H9 (cell line): ENCODE results near the gene DCDC1. TPM values are rescaled to one million over a fixed set of nuclear protein-coding genes. Genes with fewer than 3 reads are reported as not detected.

ENCODE experiments used
- DNase-seq: peaks from one replicate; pipeline ENCODE4 v3.0.0-alpha.2; 2017
- H2AFZ ChIP-seq: one replicate; pipeline ENCODE4 v1.6.1; 2013; ENCODE audit warnings: mild to moderate bottlenecking, low read length, control low read depth, moderate library complexity
- H2AK5ac ChIP-seq: 2 replicates; pipeline ENCODE4 v1.6.1; 2013; ENCODE audit warnings: low read length, control low read depth, mixed read lengths; ENCODE audit not compliant: insufficient read length
- H2BK120ac ChIP-seq: one replicate; pipeline ENCODE4 v1.6.1; 2013; ENCODE audit warnings: low read depth, mild to moderate bottlenecking, low read length, control low read depth, inconsistent platforms; ENCODE audit not compliant: poor library complexity, severe bottlenecking
- H2BK12ac ChIP-seq: 2 replicates; pipeline ENCODE4 v1.6.1; 2013; ENCODE audit warnings: low read length, control low read depth, mixed read lengths, low read depth; ENCODE audit not compliant: insufficient read length
- H2BK15ac ChIP-seq: 2 replicates; pipeline ENCODE4 v1.6.1; 2013; ENCODE audit warnings: low read depth, low read length, control low read depth
- H2BK20ac ChIP-seq: one replicate; pipeline ENCODE4 v1.6.1; 2013; ENCODE audit warnings: low read depth, mild to moderate bottlenecking, low read length, control low read depth, inconsistent platforms; ENCODE audit not compliant: poor library complexity, severe bottlenecking
- H2BK5ac ChIP-seq: 2 replicates; pipeline ENCODE4 v1.6.1; 2013; ENCODE audit warnings: low read length, control low read depth, mixed read lengths; ENCODE audit not compliant: insufficient read length
- H3K14ac ChIP-seq: 2 replicates; pipeline ENCODE4 v1.6.1; 2013; ENCODE audit warnings: low read length, control low read depth; ENCODE audit not compliant: insufficient read depth
- H3K18ac ChIP-seq: 2 replicates; pipeline ENCODE4 v1.6.1; 2013; ENCODE audit warnings: low read depth, mild to moderate bottlenecking, mixed read lengths, low read length, control low read depth; ENCODE audit not compliant: insufficient read length
- H3K23ac ChIP-seq: 2 replicates; pipeline ENCODE4 v1.6.1; 2013; ENCODE audit warnings: low read length, control low read depth, mixed read lengths, low read depth; ENCODE audit not compliant: insufficient read length
- H3K23me2 ChIP-seq: 2 replicates; pipeline ENCODE4 v1.6.1; 2013; ENCODE audit warnings: low read depth, mild to moderate bottlenecking, mixed read lengths, low read length, control low read depth; ENCODE audit not compliant: insufficient read length, poor library complexity, severe bottlenecking
- H3K27ac ChIP-seq: 2 replicates; pipeline ENCODE4 v1.5.1; 2013; ENCODE audit warnings: low read length, control low read depth, mixed read lengths, low read depth; ENCODE audit not compliant: insufficient read length
- H3K27me3 ChIP-seq: 2 replicates; pipeline ENCODE4 v1.6.1; 2013; ENCODE audit warnings: low read length, control low read depth, inconsistent platforms; ENCODE audit not compliant: insufficient read depth
- H3K4ac ChIP-seq: 2 replicates; pipeline ENCODE4 v1.6.1; 2013; ENCODE audit warnings: low read depth, mild to moderate bottlenecking, control low read depth, inconsistent platforms, low read length, moderate library complexity
- H3K4me1 ChIP-seq: 2 replicates; pipeline ENCODE4 v1.6.1; 2013; ENCODE audit warnings: low read length, control low read depth, inconsistent platforms; ENCODE audit not compliant: insufficient read depth
- H3K4me2 ChIP-seq: 2 replicates; pipeline ENCODE4 v1.6.1; 2013; ENCODE audit warnings: low read length, control low read depth, mixed read lengths; ENCODE audit not compliant: insufficient read length, insufficient read depth
- H3K56ac ChIP-seq: 2 replicates; pipeline ENCODE4 v1.6.1; 2013; ENCODE audit warnings: low read depth, mild to moderate bottlenecking, mixed read lengths, low read length, control low read depth; ENCODE audit not compliant: insufficient read length
- H3K79me1 ChIP-seq: 2 replicates; pipeline ENCODE4 v1.6.1; 2013; ENCODE audit warnings: low read depth, mild to moderate bottlenecking, moderate library complexity, low read length, control low read depth, inconsistent platforms; ENCODE audit not compliant: insufficient read depth, poor library complexity, severe bottlenecking
- H3K79me2 ChIP-seq: 2 replicates; pipeline ENCODE4 v1.6.1; 2013; ENCODE audit warnings: low read length, control low read depth, inconsistent platforms; ENCODE audit not compliant: insufficient read depth
- H3K9ac ChIP-seq: 2 replicates; pipeline ENCODE4 v1.6.1; 2013; ENCODE audit warnings: low read length, control low read depth, mixed read lengths; ENCODE audit not compliant: insufficient read length; ENCODE audit errors: extremely low read depth
- H3K9me3 ChIP-seq: one replicate; pipeline ENCODE4 v1.6.1; 2013; ENCODE audit warnings: low read depth, low read length, inconsistent platforms; ENCODE audit not compliant: control insufficient read depth
- H3T11ph ChIP-seq: one replicate; pipeline ENCODE4 v1.6.1; 2013; ENCODE audit warnings: mild to moderate bottlenecking, low read length, control low read depth, inconsistent platforms
- H4K20me1 ChIP-seq: one replicate; pipeline ENCODE4 v1.6.1; 2013; ENCODE audit not compliant: control insufficient read depth, insufficient read length, insufficient read depth
- H4K5ac ChIP-seq: 2 replicates; pipeline ENCODE4 v1.6.1; 2013; ENCODE audit warnings: low read depth, mild to moderate bottlenecking, mixed read lengths, low read length, control low read depth; ENCODE audit not compliant: insufficient read length
- H4K8ac ChIP-seq: replicated peaks from 2 replicates; pipeline ENCODE4 v1.6.1; 2013; ENCODE audit warnings: low read length, control low read depth, mixed read lengths, low read depth; ENCODE audit not compliant: insufficient read length
- H4K91ac ChIP-seq: 2 replicates; pipeline ENCODE4 v1.6.1; 2013; ENCODE audit warnings: low read depth, mild to moderate bottlenecking, moderate library complexity, mixed read lengths, low read length, control low read depth; ENCODE audit not compliant: insufficient read length
- H3K27ac Mint-ChIP-seq, 3 experiments: 2 replicates in 2 of 3; 3 replicates in 1 of 3; pipeline ENCODE4 v1.8.0; 2020 to 2021; ENCODE audit warnings: mixed read lengths in 3 of 3, mild to moderate bottlenecking in 1 of 3, moderate library complexity in 1 of 3
- H3K27me3 Mint-ChIP-seq: 2 replicates; pipeline ENCODE4 v1.8.0; 2021; ENCODE audit warnings: low read depth, mild to moderate bottlenecking, moderate library complexity, mixed read lengths
- H3K36me3 Mint-ChIP-seq, 3 experiments: 2 replicates in 2 of 3; 3 replicates in 1 of 3; pipeline ENCODE4 v1.8.0; 2020 to 2021; ENCODE audit warnings: low read depth in 3 of 3, mixed read lengths in 3 of 3; ENCODE audit not compliant: insufficient read depth in 1 of 3
- H3K4me1 Mint-ChIP-seq, 2 experiments: 2 replicates each; pipeline ENCODE4 v1.8.0; 2020; ENCODE audit warnings: mixed read lengths in 2 of 2
- H3K4me3 Mint-ChIP-seq, 2 experiments: 2 replicates in 1 of 2; 3 replicates in 1 of 2; pipeline ENCODE4 v1.8.0; 2020 to 2021; ENCODE audit warnings: mild to moderate bottlenecking in 2 of 2, mixed read lengths in 2 of 2, moderate library complexity in 1 of 2
- H3K9me3 Mint-ChIP-seq, 2 experiments: 2 replicates in 1 of 2; 3 replicates in 1 of 2; pipeline ENCODE4 v1.8.0; 2020; ENCODE audit warnings: mild to moderate bottlenecking in 2 of 2, mixed read lengths in 2 of 2, moderate library complexity in 1 of 2
- CTCF ChIP-seq: fragments of 200-600 bp; sonication (generic); conservative IDR thresholded peaks from 3 replicates; pipeline ENCODE4 v1.8.0; 2021; ENCODE audit warnings: antibody characterized with exemption, mild to moderate bottlenecking
- total RNA-seq: library from RNA; stranded (reverse); gene quantifications from 2 replicates; pipeline ENCODE4 v1.2.1, GENCODE V29; 2021

The DCDC1 gene
- total RNA-seq, 1 experiment from 2014 or later: 0.09 TPM

DNA sequence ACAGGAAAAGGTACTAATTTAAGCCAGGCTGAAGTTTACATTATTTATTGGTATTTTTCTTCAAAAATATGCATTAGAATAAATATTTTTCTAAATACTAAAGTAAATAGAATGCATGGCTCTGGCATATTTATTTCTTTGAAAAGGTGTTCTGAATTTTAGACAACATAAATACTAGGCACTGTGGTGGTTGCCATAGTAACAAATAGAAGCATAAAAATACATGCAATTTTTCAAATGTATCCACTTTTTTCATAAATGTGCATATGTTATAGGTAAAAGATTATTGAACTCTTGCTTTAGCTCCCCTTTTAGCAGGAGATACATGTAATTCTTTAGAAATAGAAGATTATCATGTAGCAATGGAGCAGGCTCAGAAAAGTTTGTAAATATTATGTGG lies 18.4 kb downstream of the DCDC1 start:
- no peak overlapping the region for H2AK5ac ChIP-seq
- H3K36me3 Mint-ChIP-seq: no peaks in the 10 kb centered on the region
- TF ChIP-seq CTCF: no peak
- H3K27ac ChIP-seq: no peak overlapping the region
- H3K9me3 Mint-ChIP-seq: no peaks in the 10 kb centered on the region
- no peak overlapping the region for H2BK20ac ChIP-seq
- H3K4me2 ChIP-seq: no peak overlapping the region
- H3K27ac Mint-ChIP-seq: no peak overlapping the region
- no peak overlapping the region for H3K56ac ChIP-seq
- H3K9ac ChIP-seq: no peak overlapping the region
- H3K4me1 Mint-ChIP-seq: peaks cover 4% of the 10 kb centered on the region in 2 experiments; a peak in 2 of 4 replicates
- no peaks in the 10 kb centered on the region for H3K4me1 ChIP-seq
- H3K27me3 ChIP-seq: no peaks in the 10 kb centered on the region
- H2BK120ac ChIP-seq: no peak overlapping the region
- H3T11ph ChIP-seq: no peak overlapping the region
- H3K4ac ChIP-seq: no peak overlapping the region
- DNase-seq: no peak
- no peaks in the 10 kb centered on the region for H3K27me3 Mint-ChIP-seq
- no peaks in the 10 kb centered on the region for H3K79me2 ChIP-seq
- no peak overlapping the region for H4K91ac ChIP-seq
- no peak overlapping the region for H3K18ac ChIP-seq
- H3K23me2 ChIP-seq: no peaks in the 10 kb centered on the region
- H3K14ac ChIP-seq: no peak overlapping the region
- H3K9me3 ChIP-seq: no peaks in the 10 kb centered on the region
- H2BK5ac ChIP-seq: no peak overlapping the region
- H2BK15ac ChIP-seq: no peak overlapping the region
- no peak overlapping the region for H2BK12ac ChIP-seq
- no peak overlapping the region for H4K5ac ChIP-seq
- no peak overlapping the region for H4K8ac ChIP-seq
- no peak overlapping the region for H3K4me3 Mint-ChIP-seq
- no peak overlapping the region for H3K23ac ChIP-seq
- no peaks in the 10 kb centered on the region for H4K20me1 ChIP-seq
- no peaks in the 10 kb centered on the region for H3K79me1 ChIP-seq
- H2AFZ ChIP-seq: no peak overlapping the region
